Brain microvascular endothelial cell (primary cell): ENCODE data around the gene TRIM29.

Experiments
- DNase-seq: peaks from one replicate; pipeline ENCODE4 v3.0.0-alpha.2; 2020
- H3K27ac ChIP-seq: fragments of 250-450 bp; sonication (Bioruptor Pico); 2 replicates; pipeline ENCODE4 v1.5.1; 2020; ENCODE audit warnings: mild to moderate bottlenecking, moderate library complexity
- H3K27me3 ChIP-seq: fragments of 250-450 bp; sonication (Bioruptor Pico); replicated peaks from 2 replicates; pipeline ENCODE4 v1.5.1; 2020; ENCODE audit warnings: mild to moderate bottlenecking
- H3K36me3 ChIP-seq: fragments of 250-450 bp; sonication (Bioruptor Pico); replicated peaks from 2 replicates; pipeline ENCODE4 v1.5.1; 2020; ENCODE audit warnings: mild to moderate bottlenecking
- H3K4me3 ChIP-seq: 2 replicates; pipeline ENCODE4 v1.5.1; 2011; ENCODE audit warnings: low read depth, mild to moderate bottlenecking, control low read depth, low read length, moderate library complexity
- in situ Hi-C: cut with HindIII; loops from 2 replicates; pipeline ENCODE4 v1.10.0; 2017; ENCODE audit warnings: low sequenced_read_pairs, low pct_ligation_motif_present
- TF ChIP-seq, protein P1 (sequence below): IDR thresholded peaks from 2 replicates; pipeline ENCODE4 v1.5.1; 2011; ENCODE audit warnings: low read depth, mild to moderate bottlenecking, moderate library complexity, low read length, control low read depth, inconsistent platforms; ENCODE audit errors: missing control alignments

Gene TRIM29

DNA sequence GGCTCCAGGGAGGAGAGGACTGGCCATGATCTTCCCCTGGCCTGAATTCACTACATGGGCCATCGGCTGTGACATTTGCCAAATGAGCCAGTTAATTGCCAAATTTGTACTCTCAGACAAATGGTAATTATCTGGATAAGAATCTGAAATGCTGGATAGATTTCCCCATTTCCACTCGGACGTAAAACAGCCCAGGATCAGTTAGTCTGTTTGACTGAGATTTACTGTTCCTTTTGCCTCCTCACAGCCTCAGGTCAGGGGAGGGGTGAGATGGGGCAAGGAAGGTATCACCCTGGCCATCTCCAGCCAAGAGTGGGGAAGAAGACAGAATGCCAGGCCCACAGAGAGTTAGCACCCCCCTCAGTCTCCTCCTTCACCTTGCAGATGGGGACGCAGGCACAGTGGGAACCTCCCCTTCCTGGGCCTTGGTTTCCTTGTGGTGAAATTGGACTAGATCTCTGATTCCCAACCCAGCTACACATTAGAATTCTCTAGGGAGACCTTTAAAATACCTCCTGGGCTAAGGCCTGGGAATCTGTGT, 5.2 kb downstream of the TRIM29 start:
- TF ChIP-seq, protein P1, sequence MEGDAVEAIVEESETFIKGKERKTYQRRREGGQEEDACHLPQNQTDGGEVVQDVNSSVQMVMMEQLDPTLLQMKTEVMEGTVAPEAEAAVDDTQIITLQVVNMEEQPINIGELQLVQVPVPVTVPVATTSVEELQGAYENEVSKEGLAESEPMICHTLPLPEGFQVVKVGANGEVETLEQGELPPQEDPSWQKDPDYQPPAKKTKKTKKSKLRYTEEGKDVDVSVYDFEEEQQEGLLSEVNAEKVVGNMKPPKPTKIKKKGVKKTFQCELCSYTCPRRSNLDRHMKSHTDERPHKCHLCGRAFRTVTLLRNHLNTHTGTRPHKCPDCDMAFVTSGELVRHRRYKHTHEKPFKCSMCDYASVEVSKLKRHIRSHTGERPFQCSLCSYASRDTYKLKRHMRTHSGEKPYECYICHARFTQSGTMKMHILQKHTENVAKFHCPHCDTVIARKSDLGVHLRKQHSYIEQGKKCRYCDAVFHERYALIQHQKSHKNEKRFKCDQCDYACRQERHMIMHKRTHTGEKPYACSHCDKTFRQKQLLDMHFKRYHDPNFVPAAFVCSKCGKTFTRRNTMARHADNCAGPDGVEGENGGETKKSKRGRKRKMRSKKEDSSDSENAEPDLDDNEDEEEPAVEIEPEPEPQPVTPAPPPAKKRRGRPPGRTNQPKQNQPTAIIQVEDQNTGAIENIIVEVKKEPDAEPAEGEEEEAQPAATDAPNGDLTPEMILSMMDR = no peak
- Histone ChIP-seq H3K4me3 (no peak overlapping the region), H3K27me3 (no peaks in the 10 kb centered on the region), H3K27ac (no peak overlapping the region), H3K36me3 (no peaks in the 10 kb centered on the region)
- no peak for DNase-seq
- in situ Hi-C loops = no loop called here

DNA sequence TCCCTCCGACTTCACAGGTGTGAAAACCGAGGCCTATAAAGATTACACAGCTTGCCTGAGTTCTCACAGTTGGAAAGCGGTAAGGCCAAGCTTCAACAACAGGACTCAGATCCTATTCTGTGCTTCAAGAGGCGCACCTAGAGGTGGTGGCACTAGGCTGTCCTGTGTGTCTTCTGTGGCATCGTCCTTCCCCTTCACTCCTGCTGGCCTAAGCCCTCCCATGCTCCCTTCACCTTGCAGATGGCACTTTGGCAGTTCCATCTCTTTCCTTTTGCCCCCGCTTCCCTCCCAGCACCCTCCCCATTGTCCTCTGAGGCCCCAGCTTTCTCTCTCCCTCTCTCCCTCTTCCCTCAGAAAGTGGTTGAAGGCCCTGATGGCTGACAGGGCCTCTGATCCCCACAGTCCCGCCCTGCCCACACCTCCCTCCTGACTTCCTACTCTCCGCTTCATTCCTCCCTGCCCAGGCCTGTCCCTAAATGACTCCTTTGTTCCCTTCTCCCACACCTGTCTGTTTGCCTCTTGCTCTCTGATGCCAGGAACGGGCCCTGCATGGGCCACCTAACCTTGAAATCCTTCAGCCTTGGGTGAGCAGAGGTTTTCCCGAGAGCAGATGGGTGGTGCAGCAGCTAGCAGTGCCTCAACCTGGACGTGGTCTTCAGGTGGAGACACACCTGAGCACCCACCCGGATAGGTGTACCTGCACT, 5.8 kb downstream of the TRIM29 start:
- TF ChIP-seq, protein P1 = no peak
- H3K4me3 ChIP-seq = no peak overlapping the region
- in situ Hi-C loops = no loop called here
- H3K27me3 ChIP-seq = no peaks in the 10 kb centered on the region
- no peak overlapping the region for H3K27ac ChIP-seq
- H3K36me3 ChIP-seq = no peaks in the 10 kb centered on the region
- no peak for DNase-seq

DNA sequence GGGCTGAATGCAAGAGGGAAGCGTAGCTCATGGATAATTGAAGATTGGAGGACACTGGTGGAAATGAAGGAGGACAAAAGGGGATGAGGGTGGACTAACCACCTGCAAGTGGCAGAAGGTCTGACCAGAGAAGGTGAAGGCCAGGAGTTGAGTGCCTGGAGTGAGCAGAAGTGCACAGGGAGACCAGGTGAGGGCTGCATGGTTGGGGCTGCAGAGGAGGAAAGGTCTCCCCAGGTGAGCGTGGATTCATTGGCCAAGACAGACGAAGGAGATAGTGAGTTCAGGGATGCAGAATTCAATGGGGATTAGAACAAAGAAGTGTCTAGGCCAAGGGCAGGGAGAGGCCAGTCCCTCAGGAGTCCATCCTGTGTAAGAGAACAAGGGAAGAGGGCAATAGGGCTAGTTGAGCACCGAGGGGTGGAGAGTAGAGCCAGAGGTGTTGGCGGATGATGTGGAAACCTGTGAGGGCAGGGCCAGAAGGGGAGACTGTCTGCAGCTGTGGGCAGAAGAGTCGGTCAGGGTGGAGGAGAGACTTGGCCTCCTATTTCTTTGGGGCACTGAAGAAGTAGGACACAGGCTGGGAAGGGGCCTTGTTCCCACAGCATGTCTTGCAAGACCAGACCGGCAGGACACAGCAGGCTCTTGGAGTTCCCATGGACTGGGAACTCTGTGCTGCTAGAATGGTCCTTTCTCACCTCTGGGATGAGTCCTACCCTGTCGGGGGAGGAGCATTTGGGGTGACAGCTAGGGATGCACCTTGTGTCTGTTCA, 6.7 kb downstream of the TRIM29 start:
- TF ChIP-seq, protein P1 = no peak
- H3K27ac ChIP-seq = no peak overlapping the region
- no peaks in the 10 kb centered on the region for H3K36me3 ChIP-seq
- no peak for DNase-seq
- H3K4me3 ChIP-seq = no peak overlapping the region
- in situ Hi-C loops = no loop called here
- H3K27me3 ChIP-seq = no peaks in the 10 kb centered on the region

DNA sequence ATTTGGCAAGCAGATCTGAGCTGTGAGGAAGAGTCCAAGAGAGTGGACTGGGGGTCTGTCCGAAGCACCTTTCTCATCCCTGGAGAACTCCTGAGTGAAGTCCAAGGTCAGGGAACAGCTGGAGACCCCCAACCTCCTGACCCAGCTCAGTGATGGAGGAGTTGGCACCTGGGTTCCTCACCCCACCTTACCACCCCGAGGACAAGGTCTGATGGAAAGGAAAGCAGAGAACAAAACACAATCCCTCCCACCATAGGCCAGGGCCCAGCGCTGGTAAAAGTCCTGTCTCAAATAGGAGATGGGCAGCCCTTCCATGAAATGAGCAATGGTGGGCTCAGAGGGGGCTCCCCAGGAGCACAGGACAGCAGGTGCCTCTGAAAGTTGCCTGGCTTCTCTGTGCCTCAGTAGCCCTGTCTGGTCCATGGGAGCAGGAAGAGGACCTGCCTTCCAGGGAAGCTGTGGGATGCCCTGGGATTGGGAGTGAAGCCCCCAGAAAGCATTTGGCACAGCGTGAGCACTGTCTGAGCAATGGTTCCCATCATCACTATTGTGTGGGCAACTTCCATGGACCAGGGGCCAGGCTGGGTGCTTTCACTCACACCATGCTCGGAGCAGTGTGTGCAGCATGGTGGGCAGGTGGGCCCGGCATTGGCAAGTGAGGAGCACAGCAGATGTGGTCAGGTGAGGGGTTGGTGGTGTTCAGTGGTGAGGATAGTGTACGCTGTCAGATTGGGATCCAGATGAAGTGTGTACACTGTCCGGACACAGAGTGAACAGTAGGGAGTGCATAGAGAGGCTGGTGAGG, 7.5 kb downstream of the TRIM29 start:
- Histone ChIP-seq H3K4me3 (no peak overlapping the region), H3K36me3 (no peaks in the 10 kb centered on the region), H3K27me3 (no peaks in the 10 kb centered on the region), H3K27ac (no peak overlapping the region)
- TF ChIP-seq, protein P1 = no peak
- in situ Hi-C loops = no loop called here
- no peak for DNase-seq

DNA sequence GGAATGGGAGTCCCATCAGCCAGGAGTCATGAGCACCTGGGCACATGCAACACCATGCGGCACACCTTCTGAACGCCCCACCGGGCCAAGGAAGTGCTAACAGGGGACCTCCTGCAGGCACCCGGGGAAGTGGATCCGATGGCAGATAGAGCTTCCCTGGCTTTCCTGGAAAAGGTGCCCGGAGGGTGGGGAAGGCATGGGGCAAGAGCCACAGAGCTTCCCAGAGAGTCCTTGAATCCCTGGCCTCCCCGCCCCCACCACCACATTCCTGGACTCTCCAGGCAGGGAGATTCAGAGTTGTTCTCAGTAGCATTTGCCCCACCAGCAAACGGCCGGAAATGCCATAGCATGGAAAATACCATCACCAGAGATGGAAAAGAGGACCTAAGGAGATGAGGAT, 8.3 kb downstream of the TRIM29 start:
- no peak for DNase-seq
- H3K36me3 ChIP-seq = no peaks in the 10 kb centered on the region
- H3K27me3 ChIP-seq = no peaks in the 10 kb centered on the region
- H3K4me3 ChIP-seq = no peak overlapping the region
- in situ Hi-C loops = no loop called here
- TF ChIP-seq, protein P1 = no peak
- H3K27ac ChIP-seq = no peak overlapping the region
